ENCODE data around the gene CEP76. TPM values are rescaled to one million over a fixed set of nuclear protein-coding genes. Genes with fewer than 3 reads are reported as not detected.

CEP76 gene
- total RNA-seq, 3 donors from 2014 or later = 6.4 to 10.1 (median 8.5) TPM

GRCh38 chr18:12750076-12750714 is 47.7 kb upstream of the CEP76 start:
- TF ChIP-seq CTCF (IDR thresholded peaks at IDR 0.05) = no peak
- no peaks in the 10 kb centered on the region for H3K36me3 ChIP-seq (ENCODE audit: low read depth)
- intact Hi-C loops (cut with DNase I, micrococcal nuclease) = no loop called here
- no peak overlapping the region for H3K4me3 ChIP-seq
- DNase-seq (peak in 1 of 3 donors; percentile 21), ATAC-seq (no peak)
- no peaks in the 10 kb centered on the region for H3K4me1 ChIP-seq (ENCODE audit: low read depth)
- no peaks in the 10 kb centered on the region for H3K9me3 ChIP-seq

GRCh38 chr18:12749121-12749520 is 46.6 kb upstream of the CEP76 start:
- no peaks in the 10 kb centered on the region for H3K9me3 ChIP-seq
- ATAC-seq (no peak), DNase-seq (no peak)
- no peaks in the 10 kb centered on the region for H3K36me3 ChIP-seq (ENCODE audit: low read depth)
- no peaks in the 10 kb centered on the region for H3K4me1 ChIP-seq (ENCODE audit: low read depth)
- TF ChIP-seq CTCF (IDR thresholded peaks at IDR 0.05) = no peak
- H3K4me3 ChIP-seq = no peak overlapping the region
- intact Hi-C loops (cut with DNase I, micrococcal nuclease) = no loop called here

GRCh38 chr18:12748671-12749070 is 46.1 kb upstream of the CEP76 start:
- no peak for TF ChIP-seq CTCF (IDR thresholded peaks at IDR 0.05)
- intact Hi-C loops (cut with DNase I, micrococcal nuclease) = no loop called here
- H3K9me3 ChIP-seq = no peaks in the 10 kb centered on the region
- no peak overlapping the region for H3K4me3 ChIP-seq
- H3K4me1 ChIP-seq (ENCODE audit: low read depth) = no peaks in the 10 kb centered on the region
- no peak for ATAC-seq
- H3K36me3 ChIP-seq (ENCODE audit: low read depth) = no peaks in the 10 kb centered on the region
- no peak for DNase-seq

- DNase-seq = no peak
- no peak for TF ChIP-seq CTCF (IDR thresholded peaks at IDR 0.05)
- H3K36me3 ChIP-seq (ENCODE audit: low read depth) = no peaks in the 10 kb centered on the region
- H3K9me3 ChIP-seq = no peaks in the 10 kb centered on the region
- intact Hi-C loops (cut with DNase I, micrococcal nuclease) = no loop called here
- no peak for ATAC-seq
- no peak overlapping the region for H3K4me3 ChIP-seq
- no peaks in the 10 kb centered on the region for H3K4me1 ChIP-seq (ENCODE audit: low read depth)
Measured at GRCh38 chr18:12747530-12748315, 45.2 kb upstream of the CEP76 start.

- Histone ChIP-seq H3K4me3 (no peak overlapping the region), H3K9me3 (no peaks in the 10 kb centered on the region), H3K36me3 (ENCODE audit: low read depth) (no peaks in the 10 kb centered on the region), H3K4me1 (ENCODE audit: low read depth) (no peaks in the 10 kb centered on the region)
- DNase-seq = no peak
- intact Hi-C loops (cut with DNase I, micrococcal nuclease) = no loop called here
- no peak for TF ChIP-seq CTCF (IDR thresholded peaks at IDR 0.05)
- no peak for ATAC-seq
Measured at GRCh38 chr18:12745095-12745795, 42.7 kb upstream of the CEP76 start.
